AG04449 (cell line): ENCODE measurements around the gene MTG2.

ENCODE experiments used
- CTCF ChIA-PET: fragments of 350-600 bp; formaldehyde crosslinking; extraction: SDS; loops from one replicate; lab custom pipeline; 2021; ENCODE audit warnings: antibody characterized with exemption; lab: Yijun Ruan, JAX
- POLR2A ChIA-PET: fragments of 400-600, 350-600 bp; formaldehyde crosslinking; extraction: SDS; loops from one replicate; lab custom pipeline; 2020; ENCODE audit warnings: antibody characterized with exemption, inconsistent platforms; lab: Yijun Ruan, JAX
- DNase-seq: peaks from one replicate; pipeline ENCODE4 v3.0.0-alpha.2; 2010; ENCODE audit warnings: low read depth, low spot score
- H3K4me3 ChIP-seq: 2 replicates; pipeline ENCODE4 v1.5.1; 2011; ENCODE audit warnings: low read depth, mild to moderate bottlenecking, control low read depth, low read length
- CTCF ChIP-seq: IDR thresholded peaks from one replicate; pipeline ENCODE4 v1.5.1; 2011; ENCODE audit warnings: mild to moderate bottlenecking, moderate library complexity, low read length, control low read depth, inconsistent platforms; ENCODE audit not compliant: insufficient read depth; ENCODE audit errors: missing control alignments

MTG2 gene

GRCh38 chr20:62156592-62157386 lies 26.0 kb upstream of the MTG2 start:
- ChIA-PET POLR2A (no interaction called here), CTCF (interaction anchor here (0.6 to 4.4 kb wide), 15 partner anchors 10 to 146 kb away, joined by 3 to 36 read pairs (median 4); no protein-coding TSS in a partner anchor)

GRCh38 chr20:62157387-62158087 lies 25.3 kb upstream of the MTG2 start:
- ChIA-PET POLR2A (no interaction called here), CTCF (interaction anchor here (1.0 to 4.4 kb wide), 10 partner anchors 12 to 146 kb away, joined by 3 to 36 read pairs (median 4); no protein-coding TSS in a partner anchor)
- no peak for TF ChIP-seq CTCF
- H3K4me3 ChIP-seq, result no peak overlapping the region
- DNase-seq, result no peak

More at GRCh38 chr20:62156592-62157386, 26.0 kb upstream of the MTG2 start:
- H3K4me3 ChIP-seq, result no peak overlapping the region
- peak; percentile 85 for TF ChIP-seq CTCF
- no peak for DNase-seq

- no peak overlapping the region for H3K4me3 ChIP-seq
- CTCF ChIA-PET, result interaction anchor here (1.6 to 4.4 kb wide), 2 partner anchors 133 to 147 kb away, joined by 3 to 36 read pairs; no protein-coding TSS in a partner anchor
- POLR2A ChIA-PET, result no interaction called here
- no peak for TF ChIP-seq CTCF
- DNase-seq, result no peak
Observed at GRCh38 chr20:62158088-62158400, 24.8 kb upstream of the MTG2 start.

- POLR2A ChIA-PET, result no interaction called here
Observed at GRCh38 chr20:62158541-62158940, 24.3 kb upstream of the MTG2 start.

GRCh38 chr20:62159052-62159451 lies 23.8 kb upstream of the MTG2 start:
- no peak for DNase-seq
- H3K4me3 ChIP-seq, result no peak overlapping the region
- CTCF ChIA-PET, result interaction anchor here (1.3 to 1.6 kb wide), 2 partner anchors 134 to 148 kb away, joined by 3 to 5 read pairs; no protein-coding TSS in a partner anchor
- POLR2A ChIA-PET, result no interaction called here
- no peak for TF ChIP-seq CTCF

More at GRCh38 chr20:62158541-62158940, 24.3 kb upstream of the MTG2 start:
- H3K4me3 ChIP-seq, result no peak overlapping the region
- no peak for DNase-seq
- CTCF ChIA-PET, result interaction anchor here (1.3 to 4.4 kb wide), 3 partner anchors 133 to 148 kb away, joined by 3 to 36 read pairs (median 5); no protein-coding TSS in a partner anchor
- no peak for TF ChIP-seq CTCF

DNA sequence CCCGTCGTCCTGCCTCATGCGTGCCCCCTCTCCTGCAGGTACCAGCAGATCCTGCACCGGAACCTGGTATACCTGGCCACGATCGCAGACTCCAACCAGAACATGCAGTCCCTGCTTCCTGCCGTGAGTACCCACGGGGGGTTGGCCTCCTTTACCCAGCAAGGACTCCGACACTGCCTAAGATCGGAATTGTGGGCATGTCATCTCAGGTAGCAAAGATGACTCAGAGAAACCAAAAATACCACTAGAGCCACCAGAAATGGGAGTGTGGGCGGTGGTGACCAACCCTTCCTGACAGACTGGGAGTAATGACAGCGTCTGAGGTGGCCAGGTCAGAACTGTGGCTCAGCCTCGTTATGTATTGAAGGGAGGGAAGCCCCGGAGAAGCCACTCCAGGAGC lies 23.0 kb upstream of the MTG2 start:
- POLR2A ChIA-PET, result no interaction called here
- CTCF ChIA-PET, result interaction anchor here (1.3 kb wide), 1 partner anchor 149 kb away, joined by 5 read pairs; no protein-coding TSS in a partner anchor
- TF ChIP-seq CTCF, result no peak
- no peak for DNase-seq
- H3K4me3 ChIP-seq, result no peak overlapping the region
